C4-2B (cell line): ENCODE data around the gene ACR.
A peak's percentile ranks its signal among the peaks of the same experiment; 100 is the strongest.

ENCODE experiments used
- H3K27ac ChIP-seq: fragments of 450-650 bp; 2 replicates; pipeline ENCODE4 v1.5.1; 2017
- ZFX ChIP-seq: fragments of 450-650 bp; IDR thresholded peaks from 2 replicates; pipeline ENCODE4 v1.6.1; 2017
- TF ChIP-seq, protein P1 (sequence below): fragments of 450-650 bp; conservative IDR thresholded peaks from 2 replicates; pipeline ENCODE4 v1.5.1; 2017; ENCODE audit warnings: mild to moderate bottlenecking

The ACR gene

GRCh38 chr22:50737728-50738648 is at the start of gene ACR:
Gene ACR, plus strand, starts transcription at chr22:50738204. Its CDS starts 32 bp downstream, at chr22:50738236.
- TF ChIP-seq, protein P1, sequence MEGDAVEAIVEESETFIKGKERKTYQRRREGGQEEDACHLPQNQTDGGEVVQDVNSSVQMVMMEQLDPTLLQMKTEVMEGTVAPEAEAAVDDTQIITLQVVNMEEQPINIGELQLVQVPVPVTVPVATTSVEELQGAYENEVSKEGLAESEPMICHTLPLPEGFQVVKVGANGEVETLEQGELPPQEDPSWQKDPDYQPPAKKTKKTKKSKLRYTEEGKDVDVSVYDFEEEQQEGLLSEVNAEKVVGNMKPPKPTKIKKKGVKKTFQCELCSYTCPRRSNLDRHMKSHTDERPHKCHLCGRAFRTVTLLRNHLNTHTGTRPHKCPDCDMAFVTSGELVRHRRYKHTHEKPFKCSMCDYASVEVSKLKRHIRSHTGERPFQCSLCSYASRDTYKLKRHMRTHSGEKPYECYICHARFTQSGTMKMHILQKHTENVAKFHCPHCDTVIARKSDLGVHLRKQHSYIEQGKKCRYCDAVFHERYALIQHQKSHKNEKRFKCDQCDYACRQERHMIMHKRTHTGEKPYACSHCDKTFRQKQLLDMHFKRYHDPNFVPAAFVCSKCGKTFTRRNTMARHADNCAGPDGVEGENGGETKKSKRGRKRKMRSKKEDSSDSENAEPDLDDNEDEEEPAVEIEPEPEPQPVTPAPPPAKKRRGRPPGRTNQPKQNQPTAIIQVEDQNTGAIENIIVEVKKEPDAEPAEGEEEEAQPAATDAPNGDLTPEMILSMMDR, result no peak
- H3K27ac ChIP-seq, result no peak within 1 kb of the TSS

DNA sequence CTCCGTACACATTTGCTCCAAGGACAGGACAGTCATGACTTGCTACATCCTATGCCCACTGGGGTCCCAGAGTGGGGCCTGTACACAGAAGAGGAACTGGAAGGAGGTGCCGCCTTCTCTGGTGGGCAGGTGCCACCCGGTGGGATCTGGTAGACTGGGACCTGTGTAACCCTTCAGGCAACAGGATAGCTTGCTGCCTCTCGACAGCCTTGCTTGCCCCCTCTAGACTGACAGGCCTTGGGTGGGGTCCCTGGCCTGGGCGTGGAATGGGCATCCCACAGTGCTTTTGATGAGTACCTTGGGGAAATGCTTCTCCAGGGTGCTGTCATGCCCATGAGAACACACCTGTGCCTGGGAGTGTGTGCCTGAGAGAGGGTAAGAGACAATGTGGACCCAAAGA is 49.6 kb upstream of the ACR start:
- no peak overlapping the region for H3K27ac ChIP-seq

DNA sequence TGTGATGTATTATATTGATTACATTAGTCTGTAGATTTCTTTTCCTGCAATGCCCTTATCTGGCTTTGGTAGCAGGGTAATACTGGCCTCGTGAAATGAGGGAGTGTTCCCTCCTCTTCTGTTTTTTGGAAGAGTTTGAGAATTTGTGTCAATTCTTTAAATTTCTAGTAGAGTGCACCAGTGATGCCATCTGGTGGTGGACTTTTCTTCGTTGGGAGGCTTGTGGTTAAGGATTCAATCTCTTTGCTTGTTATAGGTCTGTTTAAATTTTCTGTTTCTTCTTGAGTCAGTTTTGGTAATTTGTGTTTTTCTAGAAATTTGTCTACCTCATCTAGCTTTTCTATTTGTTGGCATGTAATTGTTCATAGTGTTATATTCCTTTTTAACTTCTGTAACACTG is 46.5 kb upstream of the ACR start:
- no peak overlapping the region for H3K27ac ChIP-seq
- TF ChIP-seq ZFX, result no peak
- TF ChIP-seq, protein P1, result peak; percentile 84

More for the DNA sequence above, 49.6 kb upstream of the ACR start:
- TF ChIP-seq, protein P1, result no peak

DNA sequence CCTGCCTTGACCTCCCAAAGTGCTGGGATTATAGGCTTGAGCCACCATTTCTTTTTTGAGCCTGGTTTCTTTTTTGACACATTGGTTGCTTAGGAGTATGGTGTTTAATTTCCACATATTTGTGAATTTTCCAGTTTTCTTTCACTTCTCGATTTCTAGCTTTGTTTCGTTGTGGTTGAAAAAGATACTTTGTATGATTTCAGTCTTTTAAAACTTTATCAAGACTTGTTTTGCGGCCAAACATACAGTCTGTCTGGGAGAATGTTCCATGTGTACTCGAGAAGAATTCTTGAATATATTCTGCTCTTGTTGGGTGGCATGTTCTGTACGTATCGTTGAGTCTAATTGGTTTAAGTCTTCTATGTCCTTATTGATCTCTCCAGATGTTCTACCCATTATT is 44.5 kb upstream of the ACR start:
- no peak overlapping the region for H3K27ac ChIP-seq
- TF ChIP-seq, protein P1, result no peak
- TF ChIP-seq ZFX, result no peak

- H3K27ac ChIP-seq, result no peak overlapping the region
- TF ChIP-seq ZFX, result no peak
- TF ChIP-seq, protein P1, result 0 out of 2 replicates have a peak, but pooled peaks have one; percentile 14
Measured at GRCh38 chr22:50694099-50694605, 43.9 kb upstream of the ACR start.

DNA sequence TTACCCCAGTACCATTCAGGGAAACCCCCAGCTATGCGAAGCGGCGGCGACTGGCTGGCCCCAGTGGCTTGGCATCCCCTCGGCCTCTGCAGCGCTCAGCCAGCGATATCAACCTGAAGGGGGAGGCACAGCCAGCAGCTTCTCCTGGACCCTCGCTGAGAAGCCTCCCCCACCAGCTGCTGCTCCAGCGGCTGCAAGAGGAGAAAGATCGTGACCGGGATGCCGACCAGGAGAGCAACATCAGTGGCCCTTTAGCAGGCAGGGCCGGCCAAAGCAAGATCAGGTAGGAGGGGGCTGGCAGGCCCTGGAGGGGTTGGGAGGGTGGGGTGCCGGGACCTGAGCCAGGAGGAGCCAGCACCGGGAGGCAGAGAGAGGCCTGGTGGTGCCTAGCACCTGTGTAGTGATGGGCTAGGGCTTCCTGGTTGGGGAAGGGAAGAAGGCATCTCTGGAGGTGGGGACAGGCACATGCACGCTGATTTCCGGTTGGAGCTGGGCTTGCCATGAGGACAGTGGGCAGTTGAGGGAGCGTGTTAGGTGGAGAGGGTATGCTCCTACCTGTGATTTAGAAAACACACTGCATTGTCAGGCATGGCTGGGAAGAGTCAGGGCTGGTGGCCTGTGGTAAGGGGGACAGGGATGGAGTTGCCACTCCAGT is 43.1 kb upstream of the ACR start:
- H3K27ac ChIP-seq, result no peak overlapping the region
- no peak for TF ChIP-seq ZFX
- TF ChIP-seq, protein P1, result no peak
